K562 (cell line): Measurements from ENCODE around the gene PSMA8. TPM values are rescaled to one million over a fixed set of nuclear protein-coding genes. Genes with fewer than 3 reads are reported as not detected.
A peak's percentile ranks its signal among the peaks of the same experiment; 100 is the strongest.

ENCODE experiments used
- BCLAF1 ChIP-seq, 2 experiments: fragments of 450-650 bp in 1 of 2; IDR thresholded peaks; 2 replicates each; pipeline ENCODE4 v1.6.1; 2011 to 2017; ENCODE audit warnings: low read depth in 2 of 2, antibody characterized with exemption in 1 of 2, borderline replicate concordance in 1 of 2, low read length in 1 of 2, mild to moderate bottlenecking in 1 of 2, mixed read lengths in 1 of 2; ENCODE audit not compliant: control insufficient read depth in 1 of 2
- BCOR ChIP-seq: fragments of 450-650 bp; IDR thresholded peaks from 2 replicates; pipeline ENCODE4 v1.6.1; 2016
- ETV5 ChIP-seq: sonication (generic); formaldehyde crosslinking; IDR thresholded peaks from 2 replicates; pipeline ENCODE4 v1.4.0; 2020; ENCODE audit warnings: low read depth, mild to moderate bottlenecking, missing genetic modification reagents
- FOXA1 ChIP-seq: fragments of 450-650 bp; IDR thresholded peaks from 2 replicates; pipeline ENCODE4 v1.6.1; 2016; ENCODE audit warnings: mild to moderate bottlenecking, borderline replicate concordance
- KDM4B ChIP-seq, 2 experiments: fragments of 450-650 bp in 1 of 2; sonication (generic) in 1 of 2; IDR thresholded peaks; 2 replicates each; pipeline ENCODE4 v1.6.1; 2016 to 2017; ENCODE audit warnings: borderline replicate concordance in 2 of 2, antibody characterized with exemption in 1 of 2, low read depth in 1 of 2, mild to moderate bottlenecking in 1 of 2
- MCM7 ChIP-seq, 2 experiments: fragments of 450-650 bp; IDR thresholded peaks; 2 replicates each; pipeline ENCODE4 v1.6.1; 2016 to 2018
- RBM14 ChIP-seq: fragments of 200-400 bp; formaldehyde crosslinking; IDR thresholded peaks from 2 replicates; pipeline ENCODE4 v1.6.1; 2018; ENCODE audit warnings: low read depth, mild to moderate bottlenecking, low read length, moderate library complexity, borderline replicate concordance; ENCODE audit not compliant: insufficient read depth
- RBM17 ChIP-seq: fragments of 200-400 bp; formaldehyde crosslinking; IDR thresholded peaks from 2 replicates; pipeline ENCODE4 v1.6.1; 2017; ENCODE audit warnings: low read depth, mild to moderate bottlenecking, low read length, borderline replicate concordance
- RNF2 ChIP-seq: sonication (generic); IDR thresholded peaks from 2 replicates; pipeline ENCODE4 v1.6.1; 2016
- SMARCA5 ChIP-seq: fragments of 450-650 bp; IDR thresholded peaks from 2 replicates; pipeline ENCODE4 v1.6.1; 2016
- SP2 ChIP-seq: IDR thresholded peaks from 2 replicates; pipeline ENCODE4 v1.6.1; 2011; ENCODE audit warnings: mild to moderate bottlenecking, low read depth, low read length, moderate library complexity; ENCODE audit not compliant: poor library complexity, severe bottlenecking; ENCODE audit errors: extremely low read depth
- TEAD4 ChIP-seq, 2 experiments: sonication (generic) in 1 of 2; formaldehyde crosslinking in 1 of 2; IDR thresholded peaks; 2 replicates each; pipeline versions ENCODE4 v1.6.1 to v1.8.0; 2012 to 2022; ENCODE audit warnings: borderline replicate concordance in 1 of 2, inconsistent platforms in 1 of 2, low read length in 1 of 2, mild to moderate bottlenecking in 1 of 2, missing genetic modification reagents in 1 of 2
- ZFP1 ChIP-seq: fragments of 450-650 bp; formaldehyde crosslinking; IDR thresholded peaks from 2 replicates; pipeline ENCODE4 v1.4.0; 2020; ENCODE audit warnings: mild to moderate bottlenecking, mixed read lengths
- ZNF146 ChIP-seq: IDR thresholded peaks from one replicate; pipeline ENCODE4 v1.6.1; 2018; ENCODE audit warnings: missing compliant biosample characterization; ENCODE audit not compliant: unreplicated experiment
- ZNF583 ChIP-seq: fragments of 250-450 bp; sonication (Bioruptor Pico); IDR thresholded peaks from 2 replicates; pipeline ENCODE4 v1.4.0; 2020
- ZNF707 ChIP-seq: fragments of 250-450 bp; sonication (Bioruptor Pico); conservative IDR thresholded peaks from 2 replicates; pipeline ENCODE4 v1.8.0; 2022; ENCODE audit warnings: inconsistent platforms, mild to moderate bottlenecking, moderate library complexity
- polyA plus RNA-seq, 8 experiments: library from polyadenylated mRNA; depleted of rRNA in 4 of 8; stranded (reverse) in 5 of 8; unstranded in 3 of 8; fragments of >200 nt; fragmentation: Nextera tagmentation in 2 of 8; fragmentation: Illumina TruSeq in 1 of 8; extraction: Ambion mirVana in 2 of 8; extraction: Trizol in 1 of 8; gene quantifications; 2 replicates each; pipeline versions ENCODE4 v1.2.1 to v1.2.3, GENCODE V29; 2011 to 2014; ENCODE audit warnings: inconsistent platforms in 1 of 8, missing spikeins in 1 of 8
- total RNA-seq, 7 experiments: library from RNA; depleted of rRNA in 6 of 7; stranded (reverse); fragments of >200 nt in 6 of 7; fragmentation: Illumina TruSeq in 2 of 7; extraction: Trizol in 2 of 7; gene quantifications; 2 replicates each; pipeline versions ENCODE4 v1.2.1 to v1.2.3, GENCODE V29; 2011 to 2021; ENCODE audit warnings: low replicate concordance in 1 of 7
- TF ChIP-seq, protein P1 (sequence below): fragments of 200-400 bp; formaldehyde crosslinking; IDR thresholded peaks from 2 replicates; pipeline ENCODE4 v1.6.1; 2017; ENCODE audit warnings: mild to moderate bottlenecking, low read depth, low read length, moderate library complexity
- TF ChIP-seq, protein P2 (sequence below): sonication (generic); formaldehyde crosslinking; IDR thresholded peaks from 2 replicates; pipeline ENCODE4 v1.4.0; 2020; ENCODE audit warnings: mild to moderate bottlenecking, missing genetic modification reagents
- TF ChIP-seq, protein P3 (sequence below): fragments of 250-450 bp; sonication (Bioruptor Pico); IDR thresholded peaks from 2 replicates; pipeline ENCODE4 v1.6.1; 2021; ENCODE audit warnings: mild to moderate bottlenecking

The PSMA8 gene
- total and polyA plus RNA-seq, 9 of the 15 experiments (the other 6 are each of a cell fraction or from before 2014, with no cell fraction given), result not detected

- TF ChIP-seq TEAD4 (IDR thresholded peaks at IDR 0.05; ENCODE audit: low read length) (no peak), TEAD4 (CRISPR knock-in tag; IDR thresholded peaks at IDR 0.05; ENCODE audit: borderline replicate concordance) (no peak), ZNF146 (no peak), KDM4B (IDR thresholded peaks at IDR 0.05; ENCODE audit: borderline replicate concordance in 2 of 2, low read depth in 1 of 2) (no peak), MCM7 (IDR thresholded peaks at IDR 0.05) (no peak), ZFP1 (CRISPR knock-in tag) (no peak), SMARCA5 (no peak), BCOR (peak; percentile 78; the same call in 1 of the 2 replicates), RBM17 (no peak), ZNF707 (CRISPR knock-in tag) (no peak), ZNF583 (CRISPR knock-in tag) (0 out of 2 replicates have a peak, but pooled peaks have one; percentile 41), RBM14 (0 out of 2 replicates have a peak, but pooled peaks have one; percentile 57), SP2 (no peak), BCLAF1 (IDR thresholded peaks at IDR 0.05; ENCODE audit: borderline replicate concordance in 1 of 2, control insufficient read depth in 1 of 2, low read depth in 2 of 2, low read length in 1 of 2) (no peak), RNF2 (peak; percentile 44; the same call in 1 of the 2 replicates), ETV5 (CRISPR knock-in tag) (no peak), FOXA1 (no peak)
- TF ChIP-seq, protein P1, sequence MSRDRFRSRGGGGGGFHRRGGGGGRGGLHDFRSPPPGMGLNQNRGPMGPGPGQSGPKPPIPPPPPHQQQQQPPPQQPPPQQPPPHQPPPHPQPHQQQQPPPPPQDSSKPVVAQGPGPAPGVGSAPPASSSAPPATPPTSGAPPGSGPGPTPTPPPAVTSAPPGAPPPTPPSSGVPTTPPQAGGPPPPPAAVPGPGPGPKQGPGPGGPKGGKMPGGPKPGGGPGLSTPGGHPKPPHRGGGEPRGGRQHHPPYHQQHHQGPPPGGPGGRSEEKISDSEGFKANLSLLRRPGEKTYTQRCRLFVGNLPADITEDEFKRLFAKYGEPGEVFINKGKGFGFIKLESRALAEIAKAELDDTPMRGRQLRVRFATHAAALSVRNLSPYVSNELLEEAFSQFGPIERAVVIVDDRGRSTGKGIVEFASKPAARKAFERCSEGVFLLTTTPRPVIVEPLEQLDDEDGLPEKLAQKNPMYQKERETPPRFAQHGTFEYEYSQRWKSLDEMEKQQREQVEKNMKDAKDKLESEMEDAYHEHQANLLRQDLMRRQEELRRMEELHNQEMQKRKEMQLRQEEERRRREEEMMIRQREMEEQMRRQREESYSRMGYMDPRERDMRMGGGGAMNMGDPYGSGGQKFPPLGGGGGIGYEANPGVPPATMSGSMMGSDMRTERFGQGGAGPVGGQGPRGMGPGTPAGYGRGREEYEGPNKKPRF, result no peak
- TF ChIP-seq, protein P2, sequence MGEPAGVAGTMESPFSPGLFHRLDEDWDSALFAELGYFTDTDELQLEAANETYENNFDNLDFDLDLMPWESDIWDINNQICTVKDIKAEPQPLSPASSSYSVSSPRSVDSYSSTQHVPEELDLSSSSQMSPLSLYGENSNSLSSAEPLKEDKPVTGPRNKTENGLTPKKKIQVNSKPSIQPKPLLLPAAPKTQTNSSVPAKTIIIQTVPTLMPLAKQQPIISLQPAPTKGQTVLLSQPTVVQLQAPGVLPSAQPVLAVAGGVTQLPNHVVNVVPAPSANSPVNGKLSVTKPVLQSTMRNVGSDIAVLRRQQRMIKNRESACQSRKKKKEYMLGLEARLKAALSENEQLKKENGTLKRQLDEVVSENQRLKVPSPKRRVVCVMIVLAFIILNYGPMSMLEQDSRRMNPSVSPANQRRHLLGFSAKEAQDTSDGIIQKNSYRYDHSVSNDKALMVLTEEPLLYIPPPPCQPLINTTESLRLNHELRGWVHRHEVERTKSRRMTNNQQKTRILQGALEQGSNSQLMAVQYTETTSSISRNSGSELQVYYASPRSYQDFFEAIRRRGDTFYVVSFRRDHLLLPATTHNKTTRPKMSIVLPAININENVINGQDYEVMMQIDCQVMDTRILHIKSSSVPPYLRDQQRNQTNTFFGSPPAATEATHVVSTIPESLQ (CRISPR knock-in tag), result peak; percentile 58; the same call in 1 of the 2 replicates
- TF ChIP-seq, protein P3, sequence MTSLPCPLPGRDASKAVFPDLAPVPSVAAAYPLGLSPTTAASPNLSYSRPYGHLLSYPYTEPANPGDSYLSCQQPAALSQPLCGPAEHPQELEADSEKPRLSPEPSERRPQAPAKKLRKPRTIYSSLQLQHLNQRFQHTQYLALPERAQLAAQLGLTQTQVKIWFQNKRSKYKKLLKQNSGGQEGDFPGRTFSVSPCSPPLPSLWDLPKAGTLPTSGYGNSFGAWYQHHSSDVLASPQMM (CRISPR knock-in tag), result no peak
Observed at GRCh38 chr18:26226229-26227050, 92.8 kb downstream of the PSMA8 start, which contains the start of gene TAF4B (continued).
